Glomerular visceral epithelial cell (primary cell): ENCODE data around the gene RAMACL.

Experiments
- DNase-seq: peaks from one replicate; pipeline ENCODE4 v3.0.0-alpha.2; 2016; ENCODE audit errors: extremely low spot score

Gene RAMACL

DNA sequence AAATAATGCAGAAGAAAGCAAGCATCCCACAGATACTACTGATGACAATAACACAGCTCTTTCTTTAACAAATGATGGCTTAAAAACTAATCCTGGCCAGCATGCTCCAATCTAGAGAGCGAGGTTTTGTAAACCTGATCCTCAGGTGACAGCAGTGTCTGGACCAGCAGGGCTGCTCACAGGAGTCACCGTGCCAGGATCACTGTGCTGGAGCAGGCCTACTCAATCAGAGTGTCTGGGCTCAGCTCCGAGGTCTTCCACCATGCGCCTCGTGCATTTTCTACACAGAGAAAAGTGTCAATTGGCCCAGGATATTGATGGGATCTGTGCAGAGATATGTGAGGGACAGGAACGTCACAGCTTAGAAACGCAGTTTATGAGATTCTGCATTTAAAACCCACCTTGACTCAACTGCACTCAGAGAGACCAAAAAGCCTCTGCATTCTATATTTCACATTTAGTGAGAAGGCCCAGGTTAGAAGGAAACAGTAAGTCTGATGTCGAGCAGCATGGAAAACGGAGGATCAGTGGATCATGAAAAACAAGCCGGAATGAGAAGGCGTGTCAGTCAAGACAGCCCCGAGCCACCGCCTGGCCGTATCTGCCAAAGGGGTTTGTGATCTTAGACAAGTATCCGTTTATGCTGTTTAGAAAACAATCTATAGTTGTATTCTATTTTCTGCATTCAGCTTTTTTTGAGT is 7.8 kb downstream of the RAMACL start:
- no peak for DNase-seq

- DNase-seq = no peak
Observed at GRCh38 chr6:166575205-166575604, 11.3 kb downstream of the RAMACL start.

- DNase-seq = no peak
Observed at GRCh38 chr6:166573511-166574216, 12.8 kb downstream of the RAMACL start.

DNA sequence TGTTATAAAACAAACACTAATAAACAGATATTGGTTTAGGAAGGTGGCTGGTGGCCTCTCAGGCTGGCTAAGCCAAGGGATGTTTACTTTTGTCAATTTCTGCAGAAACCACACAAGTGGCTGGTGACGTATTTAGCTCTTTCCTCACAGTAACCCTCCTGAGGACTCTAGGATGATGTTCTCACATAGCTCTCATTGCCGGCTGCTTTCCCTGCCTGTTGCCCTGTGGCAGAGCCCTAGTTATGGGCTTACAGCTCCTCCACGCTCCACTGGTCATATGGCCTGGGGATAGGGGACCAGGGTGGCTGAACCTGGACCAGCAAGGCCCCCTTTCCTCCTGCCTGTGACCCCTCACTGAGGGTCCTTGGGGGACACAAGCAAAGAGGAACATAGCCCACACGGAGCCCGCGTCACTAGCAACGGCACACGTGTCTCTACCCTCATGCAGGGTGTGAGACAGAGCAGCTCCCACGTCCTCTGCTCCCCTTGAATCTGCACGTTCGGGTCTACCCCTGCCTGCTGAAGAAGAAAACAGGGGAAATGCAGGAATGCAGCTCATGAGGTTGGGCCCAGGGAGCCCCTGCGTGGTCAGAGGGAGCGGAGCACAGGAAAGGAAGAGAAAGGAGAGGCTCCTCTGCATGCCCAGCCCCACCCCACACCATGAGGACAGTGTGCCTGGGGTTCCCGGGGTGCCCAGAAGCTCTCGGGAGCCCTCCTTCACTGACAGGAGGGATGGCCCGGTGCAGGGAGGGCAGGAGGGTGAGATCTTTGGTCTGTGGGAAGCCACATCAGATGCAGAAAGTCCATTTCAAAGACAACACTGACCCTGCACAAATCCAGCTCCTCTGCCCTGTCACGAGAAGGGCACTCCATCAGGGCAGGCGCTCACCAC is 13.9 kb downstream of the RAMACL start:
- DNase-seq = no peak

DNA sequence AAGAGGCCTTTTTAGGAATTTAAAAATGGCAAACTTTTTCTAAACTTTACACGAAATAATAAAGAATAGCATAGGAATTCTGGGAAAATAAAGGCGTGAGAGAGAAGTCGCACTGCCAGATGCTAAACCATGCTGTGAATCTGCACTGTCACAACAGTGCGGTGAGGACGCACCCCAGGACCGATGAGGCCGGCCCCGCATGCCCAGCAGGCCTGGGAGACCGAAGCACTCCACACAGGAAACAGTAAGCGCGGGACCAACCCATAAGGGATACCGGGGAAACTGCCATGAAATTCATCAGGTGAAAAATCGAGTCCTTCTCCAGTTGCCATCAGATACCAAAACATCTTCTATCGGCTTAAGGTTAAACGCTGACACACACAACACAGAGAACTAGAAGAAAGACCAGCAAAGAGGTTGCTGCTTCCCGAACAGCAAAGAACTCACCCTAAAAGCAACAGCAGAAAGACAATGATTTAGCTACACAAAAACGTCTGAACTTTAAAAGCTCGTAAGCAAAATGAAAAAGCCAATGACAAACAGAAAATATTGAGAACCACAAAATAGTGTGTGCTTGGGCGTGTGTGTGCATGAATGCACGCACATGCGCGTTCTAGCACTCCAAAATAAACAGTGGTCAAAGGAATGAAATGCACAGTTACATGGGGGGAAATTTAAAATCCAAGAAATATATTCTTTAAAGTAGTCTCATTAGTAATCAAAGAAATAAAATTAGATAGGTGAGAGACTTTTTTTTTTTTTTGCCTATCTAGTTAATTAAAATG is 15.4 kb downstream of the RAMACL start:
- DNase-seq = no peak

- DNase-seq = no peak
Observed at GRCh38 chr6:166569206-166569605, 17.3 kb downstream of the RAMACL start.

- no peak for DNase-seq
Observed at GRCh38 chr6:166567813-166568212, 18.7 kb downstream of the RAMACL start.

GRCh38 chr6:166567107-166567506 is 19.4 kb downstream of the RAMACL start:
- peak; percentile 96 for DNase-seq

GRCh38 chr6:166566026-166567011 is 20.2 kb downstream of the RAMACL start:
- DNase-seq = no peak

GRCh38 chr6:166565084-166565967 is 21.2 kb downstream of the RAMACL start:
- no peak for DNase-seq

- no peak for DNase-seq
Observed at GRCh38 chr6:166563805-166564204, 22.7 kb downstream of the RAMACL start.

DNA sequence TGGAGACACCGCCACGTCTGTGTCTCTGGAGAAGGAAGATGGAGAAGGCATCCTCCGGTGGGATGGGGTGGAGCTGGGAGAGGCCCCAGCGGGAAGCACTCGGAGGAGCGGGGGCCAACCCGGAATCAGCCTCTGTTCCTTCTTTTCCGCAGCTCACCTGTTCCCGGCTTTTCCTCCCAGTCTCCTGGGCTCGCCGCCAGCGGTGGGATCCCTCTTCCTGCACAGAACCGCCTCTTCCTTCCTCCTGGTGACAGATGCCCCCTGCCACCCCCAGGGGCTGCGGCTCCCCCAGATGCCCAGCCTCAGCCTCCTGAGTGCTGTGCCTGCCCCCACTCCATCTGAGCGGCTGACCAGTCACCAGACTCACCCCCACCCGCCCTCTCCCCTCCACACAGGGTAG is 23.3 kb downstream of the RAMACL start:
- no peak for DNase-seq

DNA sequence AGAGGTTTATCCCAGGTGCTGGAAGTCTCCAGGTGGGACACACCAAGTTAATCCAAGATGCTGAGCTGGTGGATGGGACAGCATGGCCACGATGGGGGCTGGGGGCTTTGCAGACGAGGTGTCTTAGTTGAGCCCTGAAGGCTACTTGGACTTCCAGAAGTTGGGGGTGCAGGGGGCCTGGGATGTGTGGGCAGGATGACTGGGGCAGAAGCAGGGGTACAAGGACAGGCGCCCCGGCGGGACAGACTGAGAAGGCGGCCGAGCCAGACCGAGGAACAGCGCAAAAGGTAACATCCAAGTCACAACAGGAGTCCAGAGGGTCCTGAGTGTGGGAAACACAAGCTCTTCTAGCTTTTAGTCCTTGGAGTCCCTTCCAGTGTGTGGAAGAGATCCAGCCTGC is 23.8 kb downstream of the RAMACL start:
- no peak for DNase-seq

GRCh38 chr6:166561771-166562359 is 24.6 kb downstream of the RAMACL start:
- no peak for DNase-seq

GRCh38 chr6:166560222-166560621 is 26.3 kb downstream of the RAMACL start:
- no peak for DNase-seq

DNA sequence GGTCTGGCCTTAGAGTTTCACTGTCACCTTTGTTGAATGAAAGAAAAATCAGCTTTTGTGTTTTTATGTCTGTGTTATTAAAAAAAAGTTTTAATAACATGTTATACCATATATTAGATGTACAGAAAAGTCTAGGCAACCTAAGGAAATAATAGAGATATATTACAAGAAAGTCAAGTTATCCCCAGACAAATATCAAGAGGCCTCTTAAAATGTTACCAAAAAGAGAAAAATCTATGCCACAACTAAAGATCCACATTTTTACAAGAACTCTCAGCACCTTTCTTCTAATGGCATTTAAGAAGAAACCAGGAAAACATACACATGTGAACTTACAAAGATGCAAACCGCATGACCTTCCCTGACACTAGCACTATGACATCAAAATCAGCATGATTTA is 26.8 kb downstream of the RAMACL start:
- DNase-seq = no peak

DNA sequence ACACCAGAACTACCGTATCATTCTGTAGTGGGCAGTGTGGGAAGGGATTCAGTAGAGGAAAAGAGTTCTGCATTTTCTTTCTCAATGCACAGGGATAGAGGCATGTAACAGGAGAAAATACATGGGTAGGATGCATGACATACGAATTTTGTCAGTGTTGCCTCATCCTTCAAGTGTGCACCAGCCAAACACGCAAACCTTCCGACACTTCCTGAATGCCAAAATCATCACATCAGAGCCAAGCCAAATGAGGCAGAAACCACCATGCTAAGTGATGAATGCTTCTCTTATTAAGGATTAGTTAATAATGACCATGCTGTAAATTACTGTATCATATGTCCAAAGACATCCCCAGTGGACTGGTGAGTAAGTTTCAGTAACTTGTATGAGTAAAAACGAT is 27.3 kb downstream of the RAMACL start:
- peak; percentile 91 for DNase-seq

GRCh38 chr6:166558156-166559005 is 28.1 kb downstream of the RAMACL start:
- DNase-seq = no peak
